SK-N-DZ (cell line): ENCODE results near the gene TBC1D1.
"Not testable (repeated sequence)": the region's sequence is repeated elsewhere in the genome, so short reads cannot be mapped to it uniquely, and the experiment has no call there.

Experiments used
- DNase-seq: peaks from one replicate; pipeline ENCODE4 v3.0.0-alpha.2; 2015; ENCODE audit warnings: low spot score

Gene TBC1D1

GRCh38 chr4:37964734-37965457 lies 74.0 kb downstream of the TBC1D1 start:
- DNase-seq: no peak

- DNase-seq: no peak
Measured at GRCh38 chr4:37966044-37966443, 75.2 kb downstream of the TBC1D1 start.

GRCh38 chr4:37967736-37968135 lies 76.9 kb downstream of the TBC1D1 start:
- DNase-seq: no peak

GRCh38 chr4:37968747-37969146 lies 77.9 kb downstream of the TBC1D1 start:
- no peak for DNase-seq

GRCh38 chr4:37970702-37971101 lies 79.8 kb downstream of the TBC1D1 start:
- no peak for DNase-seq

- no peak for DNase-seq
Measured at GRCh38 chr4:37971202-37971601, 80.3 kb downstream of the TBC1D1 start.

- DNase-seq: no peak
Measured at GRCh38 chr4:37973441-37973840, 82.6 kb downstream of the TBC1D1 start.

- DNase-seq: not testable (repeated sequence)
Measured at GRCh38 chr4:37975321-37975822, 84.5 kb downstream of the TBC1D1 start.

GRCh38 chr4:37976507-37976906 lies 85.6 kb downstream of the TBC1D1 start:
- no peak for DNase-seq

- peak; percentile 72 for DNase-seq
Measured at GRCh38 chr4:37976991-37977470, 86.1 kb downstream of the TBC1D1 start.

GRCh38 chr4:37977471-37978247 lies 86.8 kb downstream of the TBC1D1 start:
- DNase-seq: peak; percentile 46

GRCh38 chr4:37978248-37978924 lies 87.5 kb downstream of the TBC1D1 start:
- no peak for DNase-seq

- no peak for DNase-seq
Measured at GRCh38 chr4:37980246-37980645, 89.4 kb downstream of the TBC1D1 start.

- no peak for DNase-seq
Measured at GRCh38 chr4:37981425-37981824, 90.5 kb downstream of the TBC1D1 start.

- DNase-seq: no peak
Measured at GRCh38 chr4:37981844-37982720, 91.2 kb downstream of the TBC1D1 start.

- no peak for DNase-seq
Measured at GRCh38 chr4:37982736-37983135, 91.9 kb downstream of the TBC1D1 start.

- no peak for DNase-seq
Measured at GRCh38 chr4:37983951-37984350, 93.1 kb downstream of the TBC1D1 start.

- no peak for DNase-seq
Measured at GRCh38 chr4:37985730-37986275, 94.9 kb downstream of the TBC1D1 start.

- DNase-seq: no peak
Measured at GRCh38 chr4:37988670-37989069, 97.8 kb downstream of the TBC1D1 start.

- no peak for DNase-seq
Measured at GRCh38 chr4:37989398-37990260, 98.7 kb downstream of the TBC1D1 start.
